ENCODE results near the gene CACYBP.

Gene CACYBP

GRCh38 chr1:174999936-175000696 is at the start of gene CACYBP:
Gene CACYBP (plus strand): TSS chr1:174999947. CDS start chr1:175000181, 234 bp downstream.
- DNase-seq (ENCODE audit: low read depth in 2 of 2, low spot score in 1 of 2), result peak in 1 of 2 donors; percentile 95

GRCh38 chr1:174953285-174954072 is 46.3 kb upstream of the CACYBP start:
- DNase-seq (ENCODE audit: low read depth in 2 of 2, low spot score in 1 of 2), result no peak

GRCh38 chr1:174954073-174954460 is 45.7 kb upstream of the CACYBP start:
- no peak for DNase-seq (ENCODE audit: low read depth in 2 of 2, low spot score in 1 of 2)

GRCh38 chr1:174954671-174955669 is 44.8 kb upstream of the CACYBP start:
- no peak for DNase-seq (ENCODE audit: low read depth in 2 of 2, low spot score in 1 of 2)

GRCh38 chr1:174956086-174956485 is 43.7 kb upstream of the CACYBP start:
- DNase-seq (ENCODE audit: low read depth in 2 of 2, low spot score in 1 of 2), result no peak

- no peak for DNase-seq (ENCODE audit: low read depth in 2 of 2, low spot score in 1 of 2)
Observed at GRCh38 chr1:174956976-174957375, 42.8 kb upstream of the CACYBP start.

- no peak for DNase-seq (ENCODE audit: low read depth in 2 of 2, low spot score in 1 of 2)
Observed at GRCh38 chr1:174957829-174958228, 41.9 kb upstream of the CACYBP start.

GRCh38 chr1:174958396-174958795 is 41.4 kb upstream of the CACYBP start:
- no peak for DNase-seq (ENCODE audit: low read depth in 2 of 2, low spot score in 1 of 2)

- no peak for DNase-seq (ENCODE audit: low read depth in 2 of 2, low spot score in 1 of 2)
Observed at GRCh38 chr1:174960362-174960761, 39.4 kb upstream of the CACYBP start.

- DNase-seq (ENCODE audit: low read depth in 2 of 2, low spot score in 1 of 2), result no peak
Observed at GRCh38 chr1:174963529-174964125, 36.1 kb upstream of the CACYBP start.

GRCh38 chr1:174964261-174964971 is 35.3 kb upstream of the CACYBP start:
- no peak for DNase-seq (ENCODE audit: low read depth in 2 of 2, low spot score in 1 of 2)

GRCh38 chr1:174964972-174965361 is 34.8 kb upstream of the CACYBP start:
- no peak for DNase-seq (ENCODE audit: low read depth in 2 of 2, low spot score in 1 of 2)

GRCh38 chr1:174965362-174966007 is 34.3 kb upstream of the CACYBP start:
- no peak for DNase-seq (ENCODE audit: low read depth in 2 of 2, low spot score in 1 of 2)

GRCh38 chr1:174966008-174966572 is 33.7 kb upstream of the CACYBP start:
- DNase-seq (ENCODE audit: low read depth in 2 of 2, low spot score in 1 of 2), result no peak

GRCh38 chr1:174967845-174968705 is 31.7 kb upstream of the CACYBP start:
- DNase-seq (ENCODE audit: low read depth in 2 of 2, low spot score in 1 of 2), result no peak

GRCh38 chr1:174968750-174969244 is 30.9 kb upstream of the CACYBP start:
- DNase-seq (ENCODE audit: low read depth in 2 of 2, low spot score in 1 of 2), result no peak

GRCh38 chr1:174969977-174970376 is 29.8 kb upstream of the CACYBP start:
- DNase-seq (ENCODE audit: low read depth in 2 of 2, low spot score in 1 of 2), result no peak

- DNase-seq (ENCODE audit: low read depth in 2 of 2, low spot score in 1 of 2), result no peak
Observed at GRCh38 chr1:174971466-174971865, 28.3 kb upstream of the CACYBP start.
